Raji (cell line): ENCODE data around the gene RPA3.

ENCODE experiments used
- POLR2A ChIP-seq: IDR thresholded peaks from 2 replicates; pipeline ENCODE4 v1.6.1; 2011; ENCODE audit warnings: low read depth, low read length, control low read depth; ENCODE audit not compliant: insufficient read depth

RPA3 gene

DNA sequence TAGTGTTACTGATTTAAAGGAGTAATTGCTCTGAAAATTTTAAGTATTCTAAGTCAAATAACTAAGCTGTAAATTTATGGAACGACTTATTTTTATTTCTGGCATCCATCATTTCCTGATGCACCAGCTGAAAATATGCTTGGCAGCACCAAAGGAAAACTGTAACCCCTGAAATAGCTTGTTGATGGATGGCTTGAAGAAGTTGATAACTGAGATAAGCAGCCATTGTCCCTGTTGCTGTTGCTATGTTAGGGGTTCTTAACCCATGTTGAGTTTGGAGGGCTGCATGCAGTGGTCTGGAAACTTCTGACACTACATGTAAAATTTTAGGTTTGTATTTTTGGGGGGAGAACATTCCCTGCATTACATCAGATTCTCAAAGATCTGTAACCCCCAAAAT is 30.6 kb downstream of the RPA3 start:
- no peak for TF ChIP-seq POLR2A

DNA sequence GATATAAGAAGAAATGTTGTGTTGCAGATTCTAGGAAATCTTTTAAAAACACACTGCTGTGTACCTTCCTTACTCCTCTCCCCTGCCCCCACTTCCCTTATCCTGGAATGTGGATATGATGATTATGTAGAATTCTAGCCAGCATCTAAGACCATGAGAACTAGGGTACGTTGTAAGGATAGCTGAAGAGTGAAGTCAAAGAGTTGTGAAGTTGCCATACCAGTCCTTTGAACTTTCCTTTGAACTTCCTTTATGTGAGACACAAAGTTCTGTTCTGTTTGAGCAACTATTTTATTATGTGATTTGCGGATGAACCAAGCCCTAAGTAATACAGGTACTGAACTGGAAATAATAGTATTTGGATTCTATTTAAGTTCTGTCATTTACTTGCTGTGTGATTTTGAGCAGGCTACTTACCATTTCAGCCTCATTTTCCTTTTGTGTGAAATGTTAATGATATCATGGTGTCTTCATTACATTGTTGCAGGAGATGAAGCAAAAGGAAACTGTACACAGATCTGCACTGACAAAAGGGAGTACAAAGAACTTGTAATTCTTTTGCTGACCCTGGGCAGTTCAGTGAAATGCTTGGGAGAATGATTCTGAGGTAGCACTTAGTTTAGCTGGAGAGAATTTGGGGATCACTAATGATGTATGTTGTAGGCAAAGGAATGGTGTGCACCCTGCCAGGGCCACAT is 31.4 kb downstream of the RPA3 start:
- TF ChIP-seq POLR2A: no peak

DNA sequence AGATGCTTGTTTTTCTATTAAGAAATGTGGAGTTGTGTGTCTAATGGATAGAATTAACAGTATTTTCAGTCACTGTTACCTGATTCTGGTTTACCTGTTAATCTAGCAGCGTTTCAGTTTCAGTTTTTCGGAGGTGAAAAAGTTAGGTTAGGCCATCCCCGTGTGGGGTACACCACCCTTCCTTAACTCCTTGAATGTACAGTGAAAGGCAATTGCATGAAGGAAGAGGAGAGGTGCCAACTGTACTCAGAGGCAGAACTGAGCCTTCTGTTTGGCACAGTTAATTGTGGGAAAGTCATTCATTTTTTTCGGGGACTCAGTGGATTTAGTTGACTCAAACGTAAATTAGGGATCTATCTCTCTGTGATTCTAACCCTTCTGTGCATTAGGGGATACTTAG is 35.5 kb downstream of the RPA3 start:
- TF ChIP-seq POLR2A: no peak

DNA sequence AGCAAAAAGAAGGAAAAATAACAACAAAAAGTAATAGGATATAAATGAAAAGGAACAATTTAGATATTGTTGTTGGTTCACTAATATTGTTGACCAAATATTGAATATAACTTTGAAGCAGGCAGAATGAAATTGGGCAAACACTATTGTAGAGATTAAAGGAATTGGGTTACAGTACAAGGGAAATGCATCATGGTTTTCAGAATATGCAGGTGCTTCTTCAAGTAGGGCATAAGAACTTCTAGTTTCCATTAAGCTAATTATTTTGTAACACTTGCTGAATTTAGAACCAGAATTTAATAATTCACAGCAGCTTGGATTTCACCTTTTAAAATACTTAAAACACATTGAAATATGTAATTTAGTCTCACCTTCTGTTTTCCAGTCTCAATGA is 36.5 kb downstream of the RPA3 start:
- TF ChIP-seq POLR2A: no peak

DNA sequence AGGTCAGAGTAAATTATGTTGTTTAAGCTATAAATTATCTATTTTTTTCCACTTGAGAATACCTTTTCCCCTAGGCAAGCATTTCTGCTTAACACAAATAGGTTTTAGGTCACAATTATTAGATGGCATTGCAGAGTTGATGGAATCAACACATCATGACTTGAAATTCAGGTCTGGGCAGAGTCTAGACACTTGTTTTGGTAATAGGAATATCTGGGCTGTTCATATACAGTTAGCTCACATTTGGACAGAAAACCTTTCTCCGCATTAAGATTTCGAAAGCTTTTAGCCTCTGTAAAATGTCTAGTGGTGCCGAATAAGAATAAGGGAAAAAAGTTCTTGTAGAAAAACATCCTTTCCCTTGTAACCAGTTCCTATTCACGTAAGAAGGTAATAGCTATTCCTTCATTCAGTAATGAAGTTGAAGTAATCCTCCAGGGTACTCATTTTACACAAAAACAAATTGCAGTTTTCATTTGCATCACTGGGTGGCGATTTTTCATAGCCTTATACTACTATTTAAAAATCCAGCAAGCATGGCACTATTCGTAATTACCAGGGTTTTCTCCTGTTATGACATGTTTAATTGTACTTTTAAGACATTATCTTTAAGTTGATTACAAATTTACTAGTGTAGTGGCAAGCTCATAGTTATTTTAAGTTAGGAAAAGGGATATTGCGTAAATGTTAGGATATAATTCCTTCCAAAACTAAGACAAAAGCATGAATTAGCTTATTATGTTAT is 37.0 kb downstream of the RPA3 start:
- TF ChIP-seq POLR2A: no peak

DNA sequence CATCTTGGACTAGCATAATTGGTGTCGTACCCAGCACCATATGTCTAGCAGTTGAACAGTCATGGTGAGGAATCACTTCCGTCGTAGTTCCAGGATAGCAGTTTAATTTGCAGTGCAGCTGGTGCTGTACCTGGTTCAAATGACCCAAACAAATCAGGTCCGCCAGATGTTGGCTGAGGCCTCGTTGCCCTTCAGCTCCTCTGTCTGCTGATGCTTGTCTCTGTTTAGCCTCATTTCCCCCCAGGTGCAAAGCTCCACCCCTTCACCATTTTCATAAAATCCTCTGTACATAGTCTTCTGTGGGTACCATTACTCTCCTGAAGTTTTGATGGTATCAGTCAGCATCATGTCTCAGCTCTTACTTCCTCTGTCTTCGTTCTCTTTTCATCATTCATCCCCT is 42.7 kb downstream of the RPA3 start:
- TF ChIP-seq POLR2A: no peak

DNA sequence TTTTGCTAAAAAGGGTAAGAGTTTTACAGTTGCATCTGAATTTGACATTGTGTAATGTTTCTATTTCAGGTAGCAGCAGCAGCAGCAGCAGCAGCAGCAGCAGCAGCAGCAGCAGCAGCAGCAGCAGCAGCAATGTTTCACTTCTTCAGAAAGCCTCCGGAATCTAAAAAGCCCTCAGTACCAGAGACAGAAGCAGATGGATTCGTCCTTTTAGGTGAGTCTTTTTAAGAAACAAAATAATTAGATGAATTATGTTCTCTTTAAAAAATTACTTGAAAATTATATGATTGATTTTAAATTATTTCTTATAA is 45.2 kb downstream of the RPA3 start:
- TF ChIP-seq POLR2A: no peak

DNA sequence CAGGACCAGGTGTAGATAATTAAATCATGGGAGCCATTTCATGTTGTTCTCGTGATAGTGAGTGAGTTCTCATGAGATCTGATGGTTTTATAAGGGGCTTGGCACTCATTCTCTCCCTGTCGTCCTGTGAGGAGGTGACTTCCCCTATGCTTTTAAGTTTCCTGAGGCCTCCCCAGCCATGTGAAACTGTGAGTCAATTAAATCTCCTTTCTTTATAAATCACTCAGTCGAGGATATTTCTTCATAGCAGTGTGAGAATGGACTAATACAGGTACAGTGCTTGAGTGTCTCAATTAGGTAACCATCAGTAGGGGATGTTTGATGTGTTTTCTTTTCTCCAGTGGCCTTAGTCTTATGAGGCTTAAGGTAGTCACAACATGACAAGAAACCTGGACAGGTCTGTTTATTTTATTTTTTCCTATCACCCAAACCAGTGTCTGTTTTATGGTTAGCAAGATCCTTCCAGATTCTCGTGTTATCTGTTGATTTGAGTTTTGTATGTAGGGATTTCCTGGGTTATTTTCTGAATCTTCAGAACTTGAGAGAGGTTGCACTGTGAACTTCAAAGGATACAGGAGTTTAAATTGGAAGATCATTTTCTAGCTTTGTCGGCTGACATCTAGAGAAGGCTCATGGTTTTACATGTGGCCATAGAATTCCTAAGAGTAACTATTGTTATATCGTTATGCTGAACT is 45.7 kb downstream of the RPA3 start:
- no peak for TF ChIP-seq POLR2A

DNA sequence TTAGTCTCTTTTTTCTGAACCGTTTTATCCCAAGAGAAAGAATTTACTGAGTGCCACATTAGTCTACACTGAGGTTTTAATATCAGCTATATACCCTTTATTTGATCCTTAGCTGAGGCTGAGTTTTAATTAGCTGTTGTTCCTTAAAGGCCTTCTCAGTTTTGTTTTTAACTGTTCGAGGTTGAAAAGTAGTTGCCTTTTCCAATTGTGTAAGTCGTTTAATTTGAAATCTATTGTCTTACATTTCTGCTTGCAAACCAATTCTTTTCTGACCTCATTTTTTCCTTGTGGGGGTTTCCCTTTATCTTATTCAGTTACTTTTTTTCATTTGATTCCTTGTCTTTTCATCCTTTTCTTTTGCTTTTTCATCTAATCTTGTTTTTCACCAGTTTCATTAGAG is 47.0 kb downstream of the RPA3 start:
- no peak for TF ChIP-seq POLR2A

DNA sequence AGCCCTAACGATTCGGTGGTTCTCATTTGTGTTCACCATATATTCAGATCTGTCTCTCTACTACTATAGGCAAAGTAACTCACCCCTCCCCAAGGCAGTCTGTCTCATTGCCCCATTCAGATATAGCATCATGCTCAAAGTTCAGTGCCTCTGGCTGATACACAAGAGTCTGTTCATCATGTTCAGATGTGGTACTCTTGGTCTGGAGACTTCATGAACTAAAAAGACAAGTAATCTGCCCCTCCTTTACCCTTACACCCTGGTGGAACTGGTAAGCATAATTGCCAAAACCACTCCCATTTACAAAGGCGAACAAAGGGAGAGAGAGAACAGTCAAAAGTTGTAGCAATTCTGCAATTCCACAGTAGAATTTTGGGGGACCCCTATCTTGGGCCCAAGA is 47.9 kb downstream of the RPA3 start:
- no peak for TF ChIP-seq POLR2A

DNA sequence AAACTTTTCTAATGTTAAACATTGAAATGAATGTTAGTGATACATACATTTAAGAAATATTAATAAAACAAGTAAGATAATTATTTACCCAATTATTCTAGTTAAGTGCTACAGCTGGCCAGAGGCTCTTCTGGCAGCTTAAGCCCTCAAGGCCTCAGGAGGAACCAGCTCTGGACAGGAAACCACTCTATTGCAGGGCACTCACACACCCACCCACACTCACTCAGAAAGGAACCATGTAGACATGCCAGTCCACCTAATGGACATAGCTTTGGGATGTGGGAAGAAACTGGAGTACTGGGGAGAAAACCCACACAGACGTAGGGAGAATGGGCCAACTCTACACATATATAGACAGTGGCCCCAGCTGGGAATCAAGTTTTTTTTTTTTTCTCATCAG is 49.7 kb downstream of the RPA3 start:
- TF ChIP-seq POLR2A: no peak

DNA sequence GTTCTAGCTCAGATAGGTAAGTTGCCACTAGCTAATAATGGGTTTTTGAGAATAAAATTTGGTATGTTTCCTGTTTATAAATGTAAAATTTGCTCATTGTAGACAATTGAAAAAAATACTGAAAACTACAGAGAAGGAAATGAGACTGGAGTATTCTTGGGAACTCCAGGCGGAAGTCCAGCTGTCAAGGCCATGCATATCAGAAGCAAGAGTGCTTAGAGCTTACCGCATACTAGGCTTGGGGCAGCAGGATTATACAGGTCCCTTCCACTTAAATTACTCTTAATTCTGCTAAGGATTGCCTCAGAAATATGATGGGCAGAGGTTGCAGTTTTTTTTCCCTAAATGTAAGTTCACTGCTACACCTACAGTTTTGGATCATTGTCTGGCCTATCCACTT is 51.2 kb downstream of the RPA3 start:
- no peak for TF ChIP-seq POLR2A

DNA sequence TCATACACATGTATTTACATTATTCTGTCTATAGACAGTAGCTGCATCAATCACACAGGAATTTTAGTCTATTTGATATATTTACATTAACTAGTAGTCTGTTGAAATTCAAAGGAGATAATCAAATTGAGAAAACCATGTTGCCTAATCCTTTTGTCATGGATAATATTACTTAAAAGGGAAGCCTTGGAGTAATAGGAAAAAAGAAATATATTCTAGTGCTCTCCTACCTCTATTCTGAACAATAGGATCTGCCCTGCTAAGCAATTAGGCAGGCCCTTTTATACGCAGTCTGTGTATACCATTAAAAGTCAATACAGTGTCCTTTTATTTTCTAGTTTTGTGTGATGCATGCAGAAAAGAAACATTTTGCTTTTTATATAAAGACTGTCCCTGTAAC is 53.4 kb downstream of the RPA3 start:
- TF ChIP-seq POLR2A: no peak

DNA sequence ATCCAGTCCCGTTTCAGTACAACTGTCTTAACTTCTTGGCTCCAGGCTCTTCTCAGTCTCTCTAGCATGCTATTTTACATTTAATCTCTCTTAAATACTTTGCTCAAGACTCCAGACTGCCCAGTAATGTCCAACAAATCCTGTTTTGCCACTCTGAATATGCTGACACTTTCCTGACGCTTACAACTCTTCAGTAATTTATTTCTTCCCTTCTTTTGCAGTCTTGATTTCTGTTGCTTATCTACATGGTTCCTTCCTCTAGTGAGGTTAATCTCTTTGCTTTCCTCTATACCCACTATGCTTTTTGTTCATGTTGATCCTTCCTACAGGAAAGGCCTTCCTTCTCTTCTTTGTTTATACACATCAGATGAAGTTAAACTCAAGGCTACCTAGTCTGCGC is 54.1 kb downstream of the RPA3 start:
- no peak for TF ChIP-seq POLR2A

DNA sequence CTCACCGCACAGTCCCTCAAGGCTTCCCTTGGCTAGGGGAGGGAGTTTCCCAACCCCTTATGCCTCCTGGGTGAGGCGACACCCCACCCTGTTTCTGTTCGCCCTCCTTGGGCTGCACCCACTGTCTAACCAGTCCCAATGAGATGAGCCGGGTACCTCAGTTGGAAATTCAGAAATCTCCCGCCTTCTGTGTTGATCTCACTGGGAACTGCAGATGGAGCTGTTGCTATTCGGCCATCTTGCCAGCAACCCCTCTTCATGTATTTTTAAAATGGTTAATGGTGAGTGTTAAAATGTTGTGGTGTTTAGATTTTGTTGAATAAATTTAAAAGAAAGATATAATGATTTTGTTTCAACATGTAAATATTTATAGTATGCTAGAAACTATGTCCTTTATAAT is 55.9 kb downstream of the RPA3 start:
- TF ChIP-seq POLR2A: no peak

DNA sequence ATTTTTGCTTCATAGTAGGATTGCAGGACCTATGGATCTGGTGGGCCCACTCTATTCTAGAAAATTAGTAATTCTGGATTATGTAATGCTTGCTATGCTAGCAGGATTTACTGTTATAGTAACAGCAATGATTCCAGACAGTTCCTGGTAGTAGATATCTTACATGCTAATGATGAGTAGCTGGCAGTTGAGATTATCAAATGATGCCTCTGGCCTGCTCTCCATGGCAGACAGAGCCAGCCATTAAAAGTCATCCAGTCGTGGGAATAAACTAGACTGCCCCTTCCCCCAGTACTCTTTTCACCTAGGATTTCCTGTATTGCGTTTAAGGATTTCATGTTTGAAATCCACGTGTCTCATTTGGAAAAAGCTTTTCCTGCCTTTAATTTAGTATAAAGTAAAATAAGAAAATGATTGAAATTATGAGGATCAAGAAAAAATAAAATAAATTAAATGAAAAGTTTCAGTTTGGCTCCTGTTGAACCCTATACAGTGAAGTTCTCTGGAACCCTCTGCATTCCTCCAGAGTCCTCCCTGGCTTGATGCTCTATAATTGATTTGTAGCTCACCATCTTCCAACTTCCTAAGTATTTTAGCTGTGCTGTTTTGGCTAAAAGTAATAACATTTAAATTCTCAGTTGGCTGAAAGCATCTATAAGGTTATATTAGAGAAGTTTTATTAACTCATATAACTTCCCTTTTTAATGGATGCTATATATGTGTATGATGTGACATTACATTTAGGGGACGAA is 63.3 kb downstream of the RPA3 start:
- TF ChIP-seq POLR2A: no peak

DNA sequence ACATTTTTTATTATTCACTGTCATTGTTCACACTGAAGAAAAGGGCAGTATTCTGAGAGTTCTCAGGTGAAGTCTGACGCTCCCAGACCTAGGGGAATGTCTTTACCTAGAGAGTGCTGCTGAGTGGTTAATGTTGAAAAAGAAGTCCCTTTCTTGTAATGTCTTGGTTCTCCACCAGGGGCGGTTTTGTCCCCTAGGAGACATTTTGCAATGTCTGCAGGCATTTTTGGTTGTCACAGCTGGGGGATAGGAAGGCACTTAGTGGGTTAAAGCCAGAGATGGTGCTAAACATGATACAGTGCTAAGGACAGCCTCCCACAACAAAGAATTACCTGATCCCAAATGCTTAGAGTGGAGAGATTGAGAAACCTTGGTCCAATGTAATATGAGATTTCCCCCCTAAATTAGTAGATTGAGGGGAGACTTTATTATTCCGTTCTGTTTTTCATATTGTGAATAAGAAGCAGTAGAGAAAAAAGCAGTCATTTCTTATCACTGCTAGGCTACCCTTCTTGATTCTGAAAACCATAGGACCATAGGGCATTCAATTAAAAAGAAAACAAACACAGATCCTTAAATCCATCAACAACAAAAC is 64.7 kb downstream of the RPA3 start:
- TF ChIP-seq POLR2A: no peak
